ENCODE results near the gene PAX2.

The PAX2 gene

DNA sequence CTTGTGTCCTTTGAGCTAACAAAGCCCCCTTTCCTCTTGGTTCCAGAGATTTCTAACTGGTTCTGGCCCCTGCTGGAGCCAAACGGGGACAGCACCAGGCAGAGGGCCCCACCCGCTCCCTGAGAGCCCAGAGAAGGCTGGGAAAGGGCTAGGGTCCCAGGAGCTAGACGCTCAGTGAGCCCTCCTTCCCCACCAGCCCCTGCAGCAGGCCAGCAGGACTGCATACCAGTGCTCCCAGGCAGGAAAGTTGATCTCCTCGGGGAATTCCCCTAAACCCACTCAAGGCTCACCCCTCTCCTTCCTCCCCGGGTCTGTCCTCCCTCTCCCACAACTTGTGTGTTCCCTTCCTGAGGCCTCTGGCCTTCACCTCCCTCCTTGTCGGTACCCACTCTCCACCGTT is 47.7 kb downstream of the PAX2 start:
- H3K36me3 ChIP-seq (ENCODE audit: control insufficient read depth, insufficient read depth, low read length), result no peaks in the 10 kb centered on the region
- no peaks in the 10 kb centered on the region for H3K9me3 ChIP-seq (ENCODE audit: control insufficient read depth, low read length)
- H3K4me1 ChIP-seq (ENCODE audit: control insufficient read depth, insufficient read depth, low read length, poor library complexity, severe bottlenecking), result no peaks in the 10 kb centered on the region
- H3K4me3 ChIP-seq (ENCODE audit: extremely low read depth, insufficient read depth, low read length, poor library complexity, severe bottlenecking), result no peak overlapping the region
- 43 to 46% methylated on average over 5 to 6 of the region's 7 CpGs for WGBS, 2 experiments (ENCODE audit: insufficient coverage in 2 of 2)
- H3K27ac ChIP-seq (ENCODE audit: low read depth, low read length, severe bottlenecking), result no peak overlapping the region

- no peak overlapping the region for H3K4me3 ChIP-seq (ENCODE audit: extremely low read depth, insufficient read depth, low read length, poor library complexity, severe bottlenecking)
- no peak overlapping the region for H3K27ac ChIP-seq (ENCODE audit: low read depth, low read length, severe bottlenecking)
- H3K36me3 ChIP-seq (ENCODE audit: control insufficient read depth, insufficient read depth, low read length), result no peaks in the 10 kb centered on the region
- H3K9me3 ChIP-seq (ENCODE audit: control insufficient read depth, low read length), result no peaks in the 10 kb centered on the region
- peaks cover 19% of the 10 kb centered on the region for H3K4me1 ChIP-seq (ENCODE audit: control insufficient read depth, insufficient read depth, low read length, poor library complexity, severe bottlenecking)
- WGBS, 2 experiments (ENCODE audit: insufficient coverage in 2 of 2), result 70 to 88% methylated on average over 1 to 2 of the region's 7 CpGs
These were observed 54.5 kb downstream of the PAX2 start for GRCh38 chr10:100799881-100800280.

- Histone ChIP-seq H3K4me3 (ENCODE audit: extremely low read depth, insufficient read depth, low read length, poor library complexity, severe bottlenecking) (no peak overlapping the region), H3K27ac (ENCODE audit: low read depth, low read length, severe bottlenecking) (no peak overlapping the region), H3K4me1 (ENCODE audit: control insufficient read depth, insufficient read depth, low read length, poor library complexity, severe bottlenecking) (peaks cover 19% of the 10 kb centered on the region), H3K9me3 (ENCODE audit: control insufficient read depth, low read length) (no peaks in the 10 kb centered on the region), H3K36me3 (ENCODE audit: control insufficient read depth, insufficient read depth, low read length) (no peaks in the 10 kb centered on the region)
- WGBS, 2 experiments (ENCODE audit: insufficient coverage in 2 of 2), result 86 to 94% methylated on average over 3 of the region's 4 CpGs
These were observed 55.5 kb downstream of the PAX2 start for GRCh38 chr10:100800931-100801330.

- Histone ChIP-seq H3K27ac (ENCODE audit: low read depth, low read length, severe bottlenecking) (no peak overlapping the region), H3K36me3 (ENCODE audit: control insufficient read depth, insufficient read depth, low read length) (no peaks in the 10 kb centered on the region), H3K9me3 (ENCODE audit: control insufficient read depth, low read length) (no peaks in the 10 kb centered on the region), H3K4me1 (ENCODE audit: control insufficient read depth, insufficient read depth, low read length, poor library complexity, severe bottlenecking) (peaks cover 19% of the 10 kb centered on the region), H3K4me3 (ENCODE audit: extremely low read depth, insufficient read depth, low read length, poor library complexity, severe bottlenecking) (no peak overlapping the region)
- 79 to 87% methylated on average over 2 of the region's 2 CpGs for WGBS, 2 experiments (ENCODE audit: insufficient coverage in 2 of 2)
These were observed 56.8 kb downstream of the PAX2 start for GRCh38 chr10:100802196-100802595.

DNA sequence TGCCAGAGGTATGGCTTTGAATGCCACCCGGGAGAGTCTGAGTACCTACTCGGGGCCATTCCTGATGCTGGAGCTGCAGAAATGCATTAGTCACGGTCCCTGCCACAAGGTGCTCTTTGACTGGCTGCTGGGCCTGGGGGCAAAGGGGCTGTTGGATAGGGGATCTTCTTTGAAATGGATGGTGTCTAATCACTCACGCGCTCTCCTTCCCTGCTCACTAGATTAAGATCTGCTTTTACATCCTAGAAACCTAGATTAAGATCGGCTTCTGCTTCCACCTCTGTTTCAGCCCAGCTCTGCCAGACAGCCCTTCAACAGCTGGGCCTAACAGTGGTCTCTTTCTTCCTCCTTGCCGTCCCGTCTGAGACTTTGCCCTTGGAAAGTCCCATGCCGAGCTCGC is 57.2 kb downstream of the PAX2 start:
- Histone ChIP-seq H3K4me3 (ENCODE audit: extremely low read depth, insufficient read depth, low read length, poor library complexity, severe bottlenecking) (no peak overlapping the region), H3K4me1 (ENCODE audit: control insufficient read depth, insufficient read depth, low read length, poor library complexity, severe bottlenecking) (peaks cover 19% of the 10 kb centered on the region), H3K36me3 (ENCODE audit: control insufficient read depth, insufficient read depth, low read length) (no peaks in the 10 kb centered on the region), H3K9me3 (ENCODE audit: control insufficient read depth, low read length) (no peaks in the 10 kb centered on the region), H3K27ac (ENCODE audit: low read depth, low read length, severe bottlenecking) (no peak overlapping the region)
- 72 to 79% methylated on average over 10 of the region's 10 CpGs for WGBS, 2 experiments (ENCODE audit: insufficient coverage in 2 of 2)

GRCh38 chr10:100803492-100803891 is 58.1 kb downstream of the PAX2 start:
- H3K27ac ChIP-seq (ENCODE audit: low read depth, low read length, severe bottlenecking), result no peak overlapping the region
- 20 to 65% methylated on average over 1 to 6 of the region's 6 CpGs for WGBS, 2 experiments (ENCODE audit: insufficient coverage in 2 of 2)
- H3K36me3 ChIP-seq (ENCODE audit: control insufficient read depth, insufficient read depth, low read length), result no peaks in the 10 kb centered on the region
- no peaks in the 10 kb centered on the region for H3K9me3 ChIP-seq (ENCODE audit: control insufficient read depth, low read length)
- peaks cover 19% of the 10 kb centered on the region for H3K4me1 ChIP-seq (ENCODE audit: control insufficient read depth, insufficient read depth, low read length, poor library complexity, severe bottlenecking)
- no peak overlapping the region for H3K4me3 ChIP-seq (ENCODE audit: extremely low read depth, insufficient read depth, low read length, poor library complexity, severe bottlenecking)

DNA sequence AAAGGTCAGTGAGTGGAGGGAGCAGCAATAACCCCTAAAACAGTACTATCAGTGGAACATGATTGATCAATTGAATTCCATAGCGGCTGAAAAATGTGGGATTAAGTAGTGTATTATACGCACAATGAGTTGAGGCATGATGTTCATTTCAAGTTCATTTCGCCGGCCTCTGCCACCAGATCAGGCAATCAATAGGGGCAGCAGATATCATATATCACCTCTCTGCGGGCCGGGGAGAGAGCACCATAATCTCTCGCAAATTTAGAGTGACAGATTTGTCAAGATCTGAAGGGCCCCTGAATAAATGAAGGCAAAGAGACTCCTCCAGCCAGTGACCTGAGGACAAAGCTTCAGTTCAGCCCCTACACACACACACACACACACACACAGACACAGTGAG is 58.5 kb downstream of the PAX2 start:
- Histone ChIP-seq H3K9me3 (ENCODE audit: control insufficient read depth, low read length) (no peaks in the 10 kb centered on the region), H3K4me1 (ENCODE audit: control insufficient read depth, insufficient read depth, low read length, poor library complexity, severe bottlenecking) (peaks cover 19% of the 10 kb centered on the region), H3K27ac (ENCODE audit: low read depth, low read length, severe bottlenecking) (no peak overlapping the region), H3K36me3 (ENCODE audit: control insufficient read depth, insufficient read depth, low read length) (no peaks in the 10 kb centered on the region), H3K4me3 (ENCODE audit: extremely low read depth, insufficient read depth, low read length, poor library complexity, severe bottlenecking) (no peak overlapping the region)
- 62 to 80% methylated on average over 2 to 6 of the region's 7 CpGs for WGBS, 2 experiments (ENCODE audit: insufficient coverage in 2 of 2)

GRCh38 chr10:100805543-100806355 is 60.4 kb downstream of the PAX2 start:
- H3K4me3 ChIP-seq (ENCODE audit: extremely low read depth, insufficient read depth, low read length, poor library complexity, severe bottlenecking), result no peak overlapping the region
- no peaks in the 10 kb centered on the region for H3K36me3 ChIP-seq (ENCODE audit: control insufficient read depth, insufficient read depth, low read length)
- WGBS, 2 experiments (ENCODE audit: insufficient coverage in 2 of 2), result 80 to 86% methylated on average over 13 to 14 of the region's 14 CpGs
- no peaks in the 10 kb centered on the region for H3K9me3 ChIP-seq (ENCODE audit: control insufficient read depth, low read length)
- no peak overlapping the region for H3K27ac ChIP-seq (ENCODE audit: low read depth, low read length, severe bottlenecking)
- H3K4me1 ChIP-seq (ENCODE audit: control insufficient read depth, insufficient read depth, low read length, poor library complexity, severe bottlenecking), result peaks cover 19% of the 10 kb centered on the region

GRCh38 chr10:100806356-100806645 is 60.9 kb downstream of the PAX2 start:
- whole genome bisulfite sequencing, 2 experiments (ENCODE audit: insufficient coverage in 2 of 2), result 85 to 92% methylated on average over 7 to 8 of the region's 8 CpGs
- Histone ChIP-seq H3K27ac (ENCODE audit: low read depth, low read length, severe bottlenecking) (no peak overlapping the region), H3K4me1 (ENCODE audit: control insufficient read depth, insufficient read depth, low read length, poor library complexity, severe bottlenecking) (peaks cover 19% of the 10 kb centered on the region), H3K9me3 (ENCODE audit: control insufficient read depth, low read length) (no peaks in the 10 kb centered on the region), H3K4me3 (ENCODE audit: extremely low read depth, insufficient read depth, low read length, poor library complexity, severe bottlenecking) (no peak overlapping the region), H3K36me3 (ENCODE audit: control insufficient read depth, insufficient read depth, low read length) (no peaks in the 10 kb centered on the region)

DNA sequence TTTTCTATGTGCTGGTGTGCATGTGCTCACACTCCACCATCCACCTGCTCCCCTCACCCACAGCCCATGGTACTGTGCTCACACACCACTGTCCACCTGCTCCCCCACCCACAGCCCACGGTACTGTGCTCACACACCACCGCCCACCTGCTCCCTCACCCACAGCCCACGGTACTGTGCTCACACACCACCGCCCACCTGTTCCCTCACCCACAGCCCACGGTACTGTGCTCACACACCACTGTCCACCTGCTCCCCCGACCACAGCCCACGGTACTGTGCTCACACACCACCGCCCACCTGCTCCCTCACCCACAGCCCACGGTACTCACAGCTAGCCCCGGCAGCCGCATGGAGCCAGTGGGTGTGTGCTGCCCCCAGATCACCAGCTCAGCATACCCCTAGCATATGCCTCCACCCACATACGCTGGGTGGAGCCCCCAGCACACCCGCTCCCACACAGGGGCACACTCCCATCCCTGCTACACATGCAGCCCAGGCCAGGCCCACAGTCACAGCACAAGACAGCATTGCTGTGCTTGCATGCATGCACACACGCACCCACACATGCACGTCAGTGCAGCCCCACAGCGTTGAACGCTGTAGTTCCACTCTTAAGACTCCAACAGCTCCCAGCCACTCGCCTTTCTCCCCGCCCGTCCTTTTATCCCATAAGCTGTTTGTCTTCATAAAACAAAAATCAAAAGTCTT is 62.0 kb downstream of the PAX2 start:
- Histone ChIP-seq H3K36me3 (ENCODE audit: control insufficient read depth, insufficient read depth, low read length) (no peaks in the 10 kb centered on the region), H3K9me3 (ENCODE audit: control insufficient read depth, low read length) (no peaks in the 10 kb centered on the region), H3K4me1 (ENCODE audit: control insufficient read depth, insufficient read depth, low read length, poor library complexity, severe bottlenecking) (peaks cover 15% of the 10 kb centered on the region), H3K4me3 (ENCODE audit: extremely low read depth, insufficient read depth, low read length, poor library complexity, severe bottlenecking) (no peak overlapping the region), H3K27ac (ENCODE audit: low read depth, low read length, severe bottlenecking) (no peak overlapping the region)
- WGBS, 2 experiments (ENCODE audit: insufficient coverage in 2 of 2), result 90 to 92% methylated on average over 15 to 18 of the region's 20 CpGs

GRCh38 chr10:100808876-100809275 is 63.5 kb downstream of the PAX2 start:
- WGBS, 2 experiments (ENCODE audit: insufficient coverage in 2 of 2), result 87 to 88% methylated on average over 7 to 9 of the region's 10 CpGs

More at GRCh38 chr10:100808876-100809275, 63.5 kb downstream of the PAX2 start:
- Histone ChIP-seq H3K4me3 (ENCODE audit: extremely low read depth, insufficient read depth, low read length, poor library complexity, severe bottlenecking) (no peak overlapping the region), H3K4me1 (ENCODE audit: control insufficient read depth, insufficient read depth, low read length, poor library complexity, severe bottlenecking) (no peaks in the 10 kb centered on the region), H3K36me3 (ENCODE audit: control insufficient read depth, insufficient read depth, low read length) (no peaks in the 10 kb centered on the region), H3K27ac (ENCODE audit: low read depth, low read length, severe bottlenecking) (no peak overlapping the region), H3K9me3 (ENCODE audit: control insufficient read depth, low read length) (no peaks in the 10 kb centered on the region)

Measured in mesodermal cell (in vitro differentiated cells).